PFSK-1 (cell line): ENCODE data around the gene DRD4.

Experiments
- FOXP2 ChIP-seq: optimal IDR thresholded peaks from 2 replicates; pipeline ENCODE3; 2011; ENCODE audit warnings: borderline replicate concordance, control low read depth, inconsistent platforms; ENCODE audit not compliant: insufficient read depth; ENCODE audit errors: extremely low read length, extremely low read depth
- POLR2AphosphoS5 ChIP-seq: IDR thresholded peaks from 2 replicates; pipeline ENCODE4 v1.6.1; 2012; ENCODE audit warnings: low read depth, mild to moderate bottlenecking, control low read depth, low read length, moderate library complexity
- SIN3A ChIP-seq: IDR thresholded peaks from 2 replicates; pipeline ENCODE4 v1.6.1; 2012; ENCODE audit warnings: mild to moderate bottlenecking, low read length, moderate library complexity, borderline replicate concordance; ENCODE audit not compliant: insufficient read depth
- TAF1 ChIP-seq: IDR thresholded peaks from 2 replicates; pipeline ENCODE4 v1.6.1; 2012; ENCODE audit warnings: low read length, control low read depth, borderline replicate concordance; ENCODE audit not compliant: insufficient read depth
- TF ChIP-seq, protein P1 (sequence below), 2 experiments: IDR thresholded peaks; 2 replicates each; pipeline versions ENCODE4 v1.6.1 to v1.8.0; 2011 to 2012; ENCODE audit warnings: low read depth in 2 of 2, low read length in 2 of 2, control low read depth in 1 of 2, inconsistent platforms in 1 of 2, mild to moderate bottlenecking in 1 of 2, moderate library complexity in 1 of 2; ENCODE audit not compliant: insufficient read depth in 1 of 2

DNA sequence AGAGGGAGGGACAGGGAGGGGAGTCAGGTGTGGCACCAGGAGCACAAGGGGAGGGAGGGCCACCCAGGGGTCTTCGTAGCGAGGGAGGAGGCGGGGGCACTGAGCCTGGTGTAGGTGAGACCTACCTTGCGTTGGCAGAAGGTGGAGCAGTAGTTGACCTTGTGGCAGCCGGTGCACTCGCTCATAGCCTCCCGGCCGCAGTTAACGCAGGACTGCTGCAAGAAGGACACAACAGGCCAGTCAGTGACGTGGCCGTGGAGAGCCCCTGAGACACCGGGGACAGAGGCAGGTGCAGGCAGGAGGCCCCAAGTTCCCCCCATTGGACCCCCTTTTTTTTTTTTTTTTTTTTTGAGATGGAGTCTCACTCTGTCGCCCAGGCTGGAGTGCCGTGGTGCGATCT is 16.8 kb downstream of the DRD4 start:
- TF ChIP-seq POLR2AphosphoS5 (no peak), TAF1 (no peak), SIN3A (no peak), FOXP2 (no peak)
- TF ChIP-seq, protein P1, sequence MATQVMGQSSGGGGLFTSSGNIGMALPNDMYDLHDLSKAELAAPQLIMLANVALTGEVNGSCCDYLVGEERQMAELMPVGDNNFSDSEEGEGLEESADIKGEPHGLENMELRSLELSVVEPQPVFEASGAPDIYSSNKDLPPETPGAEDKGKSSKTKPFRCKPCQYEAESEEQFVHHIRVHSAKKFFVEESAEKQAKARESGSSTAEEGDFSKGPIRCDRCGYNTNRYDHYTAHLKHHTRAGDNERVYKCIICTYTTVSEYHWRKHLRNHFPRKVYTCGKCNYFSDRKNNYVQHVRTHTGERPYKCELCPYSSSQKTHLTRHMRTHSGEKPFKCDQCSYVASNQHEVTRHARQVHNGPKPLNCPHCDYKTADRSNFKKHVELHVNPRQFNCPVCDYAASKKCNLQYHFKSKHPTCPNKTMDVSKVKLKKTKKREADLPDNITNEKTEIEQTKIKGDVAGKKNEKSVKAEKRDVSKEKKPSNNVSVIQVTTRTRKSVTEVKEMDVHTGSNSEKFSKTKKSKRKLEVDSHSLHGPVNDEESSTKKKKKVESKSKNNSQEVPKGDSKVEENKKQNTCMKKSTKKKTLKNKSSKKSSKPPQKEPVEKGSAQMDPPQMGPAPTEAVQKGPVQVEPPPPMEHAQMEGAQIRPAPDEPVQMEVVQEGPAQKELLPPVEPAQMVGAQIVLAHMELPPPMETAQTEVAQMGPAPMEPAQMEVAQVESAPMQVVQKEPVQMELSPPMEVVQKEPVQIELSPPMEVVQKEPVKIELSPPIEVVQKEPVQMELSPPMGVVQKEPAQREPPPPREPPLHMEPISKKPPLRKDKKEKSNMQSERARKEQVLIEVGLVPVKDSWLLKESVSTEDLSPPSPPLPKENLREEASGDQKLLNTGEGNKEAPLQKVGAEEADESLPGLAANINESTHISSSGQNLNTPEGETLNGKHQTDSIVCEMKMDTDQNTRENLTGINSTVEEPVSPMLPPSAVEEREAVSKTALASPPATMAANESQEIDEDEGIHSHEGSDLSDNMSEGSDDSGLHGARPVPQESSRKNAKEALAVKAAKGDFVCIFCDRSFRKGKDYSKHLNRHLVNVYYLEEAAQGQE (IDR thresholded peaks at IDR 0.05; ENCODE audit: insufficient read depth in 1 of 2, low read depth in 2 of 2, low read length in 2 of 2): no peak
